H1 (cell line): ENCODE measurements around the gene SLC2A8. TPM values are rescaled to one million over a fixed set of nuclear protein-coding genes. Genes with fewer than 3 reads are reported as not detected.

Experiments used
- CTCF ChIA-PET: fragments of 300-600 bp; sonication (Branson Sonifier 250); formaldehyde crosslinking; loops from one replicate; lab custom pipeline; 2021; ENCODE audit not compliant: partially characterized antibody; lab: Charles Lee
- POLR2A ChIA-PET: fragments of 300-600 bp; sonication (Branson Sonifier 250); formaldehyde crosslinking; loops from one replicate; lab custom pipeline; 2021; ENCODE audit warnings: inconsistent platforms; ENCODE audit not compliant: partially characterized antibody; lab: Charles Lee
- DNase-seq, 2 experiments: peaks; one replicate each; pipeline versions ENCODE4 v3.0.0 to v3.0.0-alpha.2; 2010 to 2022; ENCODE audit warnings: low spot score in 2 of 2, low read depth in 1 of 2, mixed read lengths in 1 of 2
- FAIRE-seq: peaks from 2 replicates; lab custom pipeline; 2011; peaks lifted over from hg19 to GRCh38; lab: Jason Lieb, UNC
- H2AFZ ChIP-seq: 2 replicates; pipeline ENCODE4 v1.8.1; 2012; ENCODE audit warnings: low read length, inconsistent platforms
- H2AK5ac ChIP-seq: 2 replicates; pipeline ENCODE4 v1.6.1; 2013; ENCODE audit warnings: low read depth, low read length
- H2BK120ac ChIP-seq: replicated peaks from 2 replicates; pipeline ENCODE3; 2013; ENCODE audit warnings: low read depth, low read length, inconsistent platforms
- H2BK12ac ChIP-seq: 2 replicates; pipeline ENCODE4 v1.6.1; 2013; ENCODE audit warnings: low read depth, low read length
- H2BK15ac ChIP-seq: 2 replicates; pipeline ENCODE4 v1.6.1; 2013; ENCODE audit warnings: low read length
- H2BK20ac ChIP-seq: 2 replicates; pipeline ENCODE4 v1.6.1; 2013; ENCODE audit warnings: low read length
- H2BK5ac ChIP-seq: 2 replicates; pipeline ENCODE4 v1.6.1; 2013; ENCODE audit warnings: low read depth, low read length
- H3K14ac ChIP-seq: 2 replicates; pipeline ENCODE4 v1.6.1; 2013; ENCODE audit warnings: inconsistent platforms; ENCODE audit not compliant: insufficient read length
- H3K18ac ChIP-seq: 2 replicates; pipeline ENCODE4 v1.6.1; 2013; ENCODE audit warnings: low read length; ENCODE audit errors: extremely low read depth
- H3K23ac ChIP-seq: 2 replicates; pipeline ENCODE4 v1.6.1; 2013; ENCODE audit warnings: inconsistent platforms; ENCODE audit not compliant: insufficient read length
- H3K23me2 ChIP-seq: 2 replicates; pipeline ENCODE4 v1.6.1; 2013; ENCODE audit warnings: low read depth, low read length
- H3K27ac ChIP-seq: 2 replicates; pipeline ENCODE4 v1.6.1; 2011; ENCODE audit warnings: low read depth, low read length, inconsistent platforms
- H3K27me3 ChIP-seq, 4 experiments: replicated peaks in 1 of 4; 1 replicate in 1 of 4; 2 replicates in 3 of 4; pipeline versions ENCODE4 v1.6.1 to v1.8.1; 2011 to 2013; ENCODE audit warnings: low read length in 3 of 4, mild to moderate bottlenecking in 3 of 4, inconsistent platforms in 2 of 4, mixed read lengths in 2 of 4, moderate library complexity in 1 of 4; ENCODE audit not compliant: control insufficient read depth in 3 of 4, insufficient read depth in 3 of 4; ENCODE audit errors: extremely low read depth in 1 of 4
- H3K36me3 ChIP-seq, 4 experiments: 2 replicates each; pipeline versions ENCODE4 v1.6.1 to v1.8.1; 2011 to 2013; ENCODE audit warnings: mild to moderate bottlenecking in 4 of 4, low read length in 3 of 4, moderate library complexity in 2 of 4, control low read depth in 1 of 4, inconsistent platforms in 1 of 4; ENCODE audit not compliant: insufficient read depth in 4 of 4, control insufficient read depth in 2 of 4
- H3K4ac ChIP-seq: replicated peaks from 2 replicates; pipeline ENCODE3; 2013; ENCODE audit warnings: low read length, low read depth, mixed read lengths, inconsistent platforms; ENCODE audit not compliant: insufficient read length
- H3K4me1 ChIP-seq, 4 experiments: replicated peaks in 1 of 4; 1 replicate in 1 of 4; 2 replicates in 3 of 4; pipeline versions ENCODE4 v1.6.1 to v1.8.1; 2011 to 2013; ENCODE audit warnings: low read length in 3 of 4, inconsistent platforms in 2 of 4, mixed read lengths in 1 of 4; ENCODE audit not compliant: insufficient read depth in 4 of 4, control insufficient read depth in 3 of 4
- H3K4me2 ChIP-seq, 2 experiments: 2 replicates each; pipeline versions ENCODE4 v1.6.1 to v1.8.1; 2011 to 2013; ENCODE audit warnings: low read depth in 2 of 2, low read length in 2 of 2, control low read depth in 1 of 2, inconsistent platforms in 1 of 2, mild to moderate bottlenecking in 1 of 2; ENCODE audit not compliant: insufficient read depth in 1 of 2
- H3K4me3 ChIP-seq, 4 experiments: fragments of 200-600, 300-600 bp in 1 of 4; sonication (generic), shearing (Covaris generic), sonication (Bioruptor Twin) in 1 of 4; 2 replicates each; pipeline versions ENCODE4 v1.5.1 to v1.8.1; 2011 to 2016; ENCODE audit warnings: low read length in 4 of 4, low read depth in 3 of 4, control low read depth in 2 of 4, inconsistent platforms in 2 of 4, mild to moderate bottlenecking in 2 of 4, mixed read lengths in 1 of 4, moderate library complexity in 1 of 4; ENCODE audit not compliant: insufficient read depth in 2 of 4; ENCODE audit errors: extremely low read depth in 1 of 4
- H3K56ac ChIP-seq: replicated peaks from 2 replicates; pipeline ENCODE3; 2013; ENCODE audit warnings: low read depth, mild to moderate bottlenecking, mixed read lengths, low read length, inconsistent platforms; ENCODE audit not compliant: insufficient read length
- H3K79me1 ChIP-seq: 2 replicates; pipeline ENCODE4 v1.6.1; 2013; ENCODE audit warnings: low read depth, low read length, control low read depth
- H3K79me2 ChIP-seq, 2 experiments: 2 replicates each; pipeline versions ENCODE4 v1.6.1 to v1.8.1; 2012 to 2013; ENCODE audit warnings: low read length in 2 of 2, mild to moderate bottlenecking in 2 of 2, inconsistent platforms in 1 of 2; ENCODE audit not compliant: insufficient read depth in 2 of 2, control insufficient read depth in 1 of 2
- H3K9ac ChIP-seq, 4 experiments: replicated peaks in 1 of 4; 1 replicate in 1 of 4; 2 replicates in 3 of 4; pipeline versions ENCODE4 v1.6.1 to v1.8.1; 2011 to 2013; ENCODE audit warnings: low read depth in 3 of 4, low read length in 3 of 4, control low read depth in 2 of 4, mild to moderate bottlenecking in 2 of 4, moderate library complexity in 2 of 4, inconsistent platforms in 1 of 4; ENCODE audit errors: extremely low read depth in 1 of 4
- H3K9me3 ChIP-seq, 2 experiments: 2 replicates each; pipeline versions ENCODE4 v1.6.1 to v1.8.1; 2012 to 2013; ENCODE audit warnings: mild to moderate bottlenecking in 2 of 2, moderate library complexity in 2 of 2, control low read depth in 1 of 2, inconsistent platforms in 1 of 2, low read depth in 1 of 2, low read length in 1 of 2, mixed read lengths in 1 of 2; ENCODE audit not compliant: insufficient read depth in 2 of 2
- H4K20me1 ChIP-seq, 2 experiments: replicated peaks in 1 of 2; 2 replicates each; pipeline versions ENCODE3 to v1.8.1; 2011 to 2013; ENCODE audit warnings: inconsistent platforms in 2 of 2, low read length in 2 of 2, mild to moderate bottlenecking in 1 of 2; ENCODE audit not compliant: insufficient read depth in 2 of 2, control insufficient read depth in 1 of 2
- H4K5ac ChIP-seq: 2 replicates; pipeline ENCODE4 v1.6.1; 2013; ENCODE audit warnings: low read length, low read depth, mixed read lengths, inconsistent platforms; ENCODE audit not compliant: insufficient read length
- H4K8ac ChIP-seq: 2 replicates; pipeline ENCODE4 v1.8.0; 2013; ENCODE audit warnings: mild to moderate bottlenecking, moderate library complexity, low read length, inconsistent platforms; ENCODE audit not compliant: insufficient read depth; ENCODE audit errors: extremely low read depth
- H4K91ac ChIP-seq: replicated peaks from 2 replicates; pipeline ENCODE3; 2013; ENCODE audit warnings: low read length, mixed read lengths, inconsistent platforms; ENCODE audit not compliant: insufficient read length
- BCL11A ChIP-seq, 2 experiments: IDR thresholded peaks; one replicate each; pipeline ENCODE4 v1.6.1; 2011; ENCODE audit warnings: low read depth in 2 of 2, low read length in 2 of 2, mild to moderate bottlenecking in 2 of 2
- BRCA1 ChIP-seq: IDR thresholded peaks from 2 replicates; pipeline ENCODE4 v1.6.1; 2012; ENCODE audit warnings: low read depth, low read length, improper control_type of control experiment
- PHF8 ChIP-seq: fragments of 200-600 bp; sonication (generic); conservative IDR thresholded peaks from 2 replicates; pipeline ENCODE4 v1.7.1; 2012; ENCODE audit warnings: low read depth, mild to moderate bottlenecking, inconsistent platforms, low read length, moderate library complexity
- POLR2AphosphoS5 ChIP-seq: IDR thresholded peaks from 2 replicates; pipeline ENCODE4 v1.6.1; 2011; ENCODE audit warnings: low read depth, low read length
- TAF7 ChIP-seq: optimal IDR thresholded peaks from 2 replicates; pipeline ENCODE3; 2011; ENCODE audit warnings: low read depth, mild to moderate bottlenecking, inconsistent platforms, low read length, moderate library complexity, borderline replicate concordance
- USF2 ChIP-seq: IDR thresholded peaks from 2 replicates; pipeline ENCODE4 v1.6.1; 2011; ENCODE audit warnings: low read length, improper control_type of control experiment
- WGBS, 2 experiments: shearing (Covaris generic) in 1 of 2; methylation state at CpG; one replicate each; pipeline versions ENCODE4 v1.1.6 to v1.1.7; 2013 to 2015; ENCODE audit warnings: low lambda C conversion rate in 2 of 2, mixed read lengths in 2 of 2, inconsistent platforms in 1 of 2, low coverage in 1 of 2, missing lambda C conversion rate in 1 of 2; ENCODE audit not compliant: insufficient replicate concordance in 2 of 2, insufficient coverage in 1 of 2, insufficient read length in 1 of 2; ENCODE audit errors: extremely low coverage in 1 of 2, missing lambda C conversion rate in 1 of 2; 5-methylcytosine and 5-hydroxymethylcytosine counted together
- polyA plus RNA-seq, 7 experiments: library from polyadenylated mRNA; depleted of rRNA in 3 of 7; stranded (reverse) in 5 of 7; unstranded in 2 of 7; fragments of >200 nt in 5 of 7; fragments of 200-250 nt in 2 of 7; gene quantifications; 1 replicate in 5 of 7; 2 replicates in 1 of 7; 4 replicates in 1 of 7; pipeline versions ENCODE4 v1.2.1 to v1.2.3, GENCODE V29; 2011 to 2013; ENCODE audit warnings: missing spikeins in 2 of 7, mixed read lengths in 2 of 7
- total RNA-seq: library from RNA; stranded (reverse); fragmentation: NEBNext Ultra II Directional; extraction: Animal tissue kit (Norgen Biotek cat#: 25700); gene quantifications from 2 replicates; pipeline ENCODE4 v1.2.1, GENCODE V29; 2021

Gene SLC2A8
- total and polyA plus RNA-seq, 2 of the 8 experiments (the other 6 are each of a cell fraction or from before 2014, with no cell fraction given) = 24.6 to 36.4 TPM

GRCh38 chr9:127450243-127450760 is 53.3 kb downstream of the SLC2A8 start:
- Histone ChIP-seq H3K4me1 (peaks cover 0 to 6% (median 4%) of the 10 kb centered on the region in 4 experiments; a peak in 4 of 7 replicates), H4K5ac (peak overlapping the region; percentile 55), H3K27me3 (no peaks in the 10 kb centered on the region), H3K18ac (peak overlapping the region; percentile 92; the same call in 1 of the 2 replicates), H2BK15ac (no peak overlapping the region), H3K23me2 (peaks cover 19% of the 10 kb centered on the region), H4K20me1 (peaks cover 20 to 29% of the 10 kb centered on the region in 2 experiments), H3K23ac (peak overlapping the region; percentile 5), H2BK5ac (peak overlapping the region; percentile 94), H3K9ac (peak overlapping the region; percentile 92 to 99 (median 98)), H2BK20ac (no peak overlapping the region), H3K36me3 (peaks cover 36 to 55% (median 44%) of the 10 kb centered on the region in 4 experiments), H2BK12ac (no peak overlapping the region), H3K4me3 (peak overlapping the region; percentile 85 to 99 (median 88)), H2AK5ac (no peak overlapping the region; the same call in 1 of the 2 replicates), H4K91ac (peak overlapping the region; percentile 54), H2AFZ (no peak overlapping the region), H3K79me2 (peaks cover 17 to 38% of the 10 kb centered on the region in 2 experiments), H3K9me3 (no peaks in the 10 kb centered on the region), H2BK120ac (no peak overlapping the region), H3K56ac (peak overlapping the region; percentile 90), H3K79me1 (peaks cover 7% of the 10 kb centered on the region; the same call in 1 of the 2 replicates), H3K4me2 (peak overlapping the region; percentile 95 to 100), H3K27ac (peak overlapping the region; percentile 86), H3K4ac (no peak overlapping the region), H3K14ac (no peak overlapping the region), H4K8ac (peak overlapping the region; percentile 97)
- POLR2A ChIA-PET = interaction anchor here (0.7 to 9.0 kb wide), 51 partner anchors 10 to 474 kb away, joined by 3 to 125 read pairs (median 6); partner anchors contain the start of genes SLC2A8, TTC16 and ZNF79
- FAIRE-seq (no peak), DNase-seq (no peak)
- CTCF ChIA-PET = interaction anchor here (1.2 kb wide), 1 partner anchor 77 kb away, joined by 3 read pairs; no protein-coding TSS in a partner anchor
- TF ChIP-seq USF2 (no peak), POLR2AphosphoS5 (peak; percentile 85), BCL11A (IDR thresholded peaks at IDR 0.05; ENCODE audit: low read depth in 2 of 2, low read length in 2 of 2) (no peak), PHF8 (no peak), TAF7 (peak; percentile 7), BRCA1 (no peak)
- 2% methylated on average over 14 of the region's 14 CpGs; no CpG with 5 or more reads in 1 of the 2 experiments for WGBS, 2 experiments
